Measurements from ENCODE around the gene MTUS2. TPM values are rescaled to one million over a fixed set of nuclear protein-coding genes. Genes with fewer than 3 reads are reported as not detected.

The MTUS2 gene
- total RNA-seq, 1 donor: 0.36 TPM

- TF ChIP-seq CTCF (IDR thresholded peaks at IDR 0.05; ENCODE audit: insufficient read depth, low read length): no peak
- no peak for DNase-seq (ENCODE audit: low read depth)
These were observed 34.5 kb downstream of the MTUS2 start for GRCh38 chr13:28854657-28855056.

GRCh38 chr13:28856287-28856686 is 36.1 kb downstream of the MTUS2 start:
- no peak for TF ChIP-seq CTCF (IDR thresholded peaks at IDR 0.05; ENCODE audit: insufficient read depth, low read length)
- DNase-seq (ENCODE audit: low read depth): no peak
- H3K4me3 ChIP-seq (ENCODE audit: low read depth, low read length): no peak overlapping the region

More at GRCh38 chr13:28854657-28855056, 34.5 kb downstream of the MTUS2 start:
- no peak overlapping the region for H3K4me3 ChIP-seq (ENCODE audit: low read depth, low read length)

- TF ChIP-seq CTCF (IDR thresholded peaks at IDR 0.05; ENCODE audit: insufficient read depth, low read length): no peak
- DNase-seq (ENCODE audit: low read depth): no peak
- H3K4me3 ChIP-seq (ENCODE audit: low read depth, low read length): no peak overlapping the region
These were observed 38.9 kb downstream of the MTUS2 start for GRCh38 chr13:28859069-28859468.

GRCh38 chr13:28859717-28860116 is 39.6 kb downstream of the MTUS2 start:
- no peak for DNase-seq (ENCODE audit: low read depth)
- H3K4me3 ChIP-seq (ENCODE audit: low read depth, low read length): no peak overlapping the region
- no peak for TF ChIP-seq CTCF (IDR thresholded peaks at IDR 0.05; ENCODE audit: insufficient read depth, low read length)

- TF ChIP-seq CTCF (IDR thresholded peaks at IDR 0.05; ENCODE audit: insufficient read depth, low read length): no peak
- no peak for DNase-seq (ENCODE audit: low read depth)
- H3K4me3 ChIP-seq (ENCODE audit: low read depth, low read length): no peak overlapping the region
These were observed 44.4 kb downstream of the MTUS2 start for GRCh38 chr13:28864544-28864943.

- TF ChIP-seq CTCF (IDR thresholded peaks at IDR 0.05; ENCODE audit: insufficient read depth, low read length): no peak
- no peak for DNase-seq (ENCODE audit: low read depth)
- H3K4me3 ChIP-seq (ENCODE audit: low read depth, low read length): no peak overlapping the region
These were observed 45.1 kb downstream of the MTUS2 start for GRCh38 chr13:28865149-28865744.

GRCh38 chr13:28865951-28866350 is 45.8 kb downstream of the MTUS2 start:
- no peak for DNase-seq (ENCODE audit: low read depth)
- TF ChIP-seq CTCF (IDR thresholded peaks at IDR 0.05; ENCODE audit: insufficient read depth, low read length): no peak
- H3K4me3 ChIP-seq (ENCODE audit: low read depth, low read length): no peak overlapping the region

All from fibroblast of the aortic adventitia (primary cell).